Measurements from ENCODE around the gene TNFRSF19. TPM values are rescaled to one million over a fixed set of nuclear protein-coding genes. Genes with fewer than 3 reads are reported as not detected.

TNFRSF19 gene
- total and polyA plus RNA-seq, 11 donors: 9.1 to 35.7 (median 25.6) TPM

GRCh38 chr13:23684647-23685046, 114.4 kb downstream of the TNFRSF19 start:
- Histone ChIP-seq H3K27me3 (no peaks in the 10 kb centered on the region), H3K4me1 (peaks cover 0 to 3% (median 0%) of the 10 kb centered on the region in 12 donors), H3K4me3 (no peak overlapping the region), H3K9me3 (peaks cover 0 to 17% (median 6%) of the 10 kb centered on the region in 12 donors), H3K36me3 (no peaks in the 10 kb centered on the region), H3K27ac (no peak overlapping the region)
- intact Hi-C loops (cut with DNase I): no loop called here
- ATAC-seq: no peak
- 96 to 97% (median 96%) methylated on average over 2 of the region's 2 CpGs for WGBS, 4 donors
- DNase-seq: no peak
- TF ChIP-seq, protein P1, sequence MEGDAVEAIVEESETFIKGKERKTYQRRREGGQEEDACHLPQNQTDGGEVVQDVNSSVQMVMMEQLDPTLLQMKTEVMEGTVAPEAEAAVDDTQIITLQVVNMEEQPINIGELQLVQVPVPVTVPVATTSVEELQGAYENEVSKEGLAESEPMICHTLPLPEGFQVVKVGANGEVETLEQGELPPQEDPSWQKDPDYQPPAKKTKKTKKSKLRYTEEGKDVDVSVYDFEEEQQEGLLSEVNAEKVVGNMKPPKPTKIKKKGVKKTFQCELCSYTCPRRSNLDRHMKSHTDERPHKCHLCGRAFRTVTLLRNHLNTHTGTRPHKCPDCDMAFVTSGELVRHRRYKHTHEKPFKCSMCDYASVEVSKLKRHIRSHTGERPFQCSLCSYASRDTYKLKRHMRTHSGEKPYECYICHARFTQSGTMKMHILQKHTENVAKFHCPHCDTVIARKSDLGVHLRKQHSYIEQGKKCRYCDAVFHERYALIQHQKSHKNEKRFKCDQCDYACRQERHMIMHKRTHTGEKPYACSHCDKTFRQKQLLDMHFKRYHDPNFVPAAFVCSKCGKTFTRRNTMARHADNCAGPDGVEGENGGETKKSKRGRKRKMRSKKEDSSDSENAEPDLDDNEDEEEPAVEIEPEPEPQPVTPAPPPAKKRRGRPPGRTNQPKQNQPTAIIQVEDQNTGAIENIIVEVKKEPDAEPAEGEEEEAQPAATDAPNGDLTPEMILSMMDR (IDR thresholded peaks at IDR 0.05): no peak
- TF ChIP-seq POLR2A (IDR thresholded peaks at IDR 0.05): no peak

DNA sequence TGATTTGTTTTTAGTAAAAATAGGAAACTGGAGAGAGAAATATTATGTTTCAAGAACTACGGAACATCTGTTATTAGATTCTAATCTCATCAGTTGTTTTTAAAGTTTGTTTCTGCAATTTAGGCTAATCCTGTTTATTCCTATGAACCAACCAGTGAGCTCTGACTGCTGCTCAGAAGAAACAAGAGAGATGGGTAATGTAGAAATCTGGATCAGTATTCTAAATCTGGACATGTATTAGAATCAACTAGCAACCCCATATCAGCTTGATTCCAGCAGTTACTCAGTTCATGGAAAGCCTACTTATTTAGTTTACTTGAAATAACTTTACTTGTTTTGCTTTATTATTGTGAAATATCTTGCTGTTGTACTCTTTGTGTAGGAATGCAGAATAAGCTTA, 115.2 kb downstream of the TNFRSF19 start:
- 83 to 96% (median 91%) methylated on average over 1 of the region's 1 CpG for WGBS, 4 donors
- Histone ChIP-seq H3K9me3 (peaks cover 0 to 17% (median 6%) of the 10 kb centered on the region in 12 donors), H3K4me3 (no peak overlapping the region), H3K4me1 (peaks cover 0 to 3% (median 0%) of the 10 kb centered on the region in 12 donors), H3K27ac (no peak overlapping the region), H3K27me3 (no peaks in the 10 kb centered on the region), H3K36me3 (no peaks in the 10 kb centered on the region)
- no peak for DNase-seq
- TF ChIP-seq, protein P1 (IDR thresholded peaks at IDR 0.05): no peak
- TF ChIP-seq POLR2A (IDR thresholded peaks at IDR 0.05): no peak
- no peak for ATAC-seq
- intact Hi-C loops (cut with DNase I): no loop called here

DNA sequence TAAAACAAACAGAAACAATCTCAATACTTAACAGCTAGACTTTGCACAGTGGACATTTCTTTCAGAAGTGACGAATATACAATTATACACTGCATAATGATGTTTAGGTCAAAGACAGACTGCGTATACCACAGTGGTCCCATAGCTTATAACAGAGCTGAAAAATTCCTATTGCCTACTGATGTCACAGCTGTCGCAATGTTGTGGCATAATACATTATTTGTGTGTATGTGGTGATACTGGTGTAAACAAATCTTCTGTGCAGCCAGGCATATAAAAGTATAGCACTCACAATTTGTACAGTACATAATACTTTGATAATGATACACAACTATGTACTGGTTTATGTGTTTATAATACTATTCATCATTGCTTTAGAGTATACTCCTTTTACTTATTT, 116.7 kb downstream of the TNFRSF19 start:
- TF ChIP-seq, protein P1 (IDR thresholded peaks at IDR 0.05): no peak
- TF ChIP-seq POLR2A (IDR thresholded peaks at IDR 0.05): no peak
- WGBS, 4 donors: 94 to 98% (median 96%) methylated on average over 3 of the region's 3 CpGs
- ATAC-seq (no peak), DNase-seq (no peak)
- Histone ChIP-seq H3K36me3 (no peaks in the 10 kb centered on the region), H3K27me3 (no peaks in the 10 kb centered on the region), H3K27ac (no peak overlapping the region), H3K9me3 (peaks cover 0 to 17% (median 6%) of the 10 kb centered on the region in 12 donors), H3K4me1 (no peaks in the 10 kb centered on the region), H3K4me3 (no peak overlapping the region)
- intact Hi-C loops (cut with DNase I): no loop called here

GRCh38 chr13:23687614-23688013, 117.4 kb downstream of the TNFRSF19 start:
- no peaks in the 10 kb centered on the region for H3K27me3 ChIP-seq
- DNase-seq: no peak
- H3K36me3 ChIP-seq: no peaks in the 10 kb centered on the region
- TF ChIP-seq, protein P1 (IDR thresholded peaks at IDR 0.05): no peak
- no peak for TF ChIP-seq POLR2A (IDR thresholded peaks at IDR 0.05)
- H3K4me3 ChIP-seq: no peak overlapping the region
- WGBS, 4 donors: 89 to 93% (median 90%) methylated on average over 5 of the region's 5 CpGs
- intact Hi-C loops (cut with DNase I): no loop called here
- no peaks in the 10 kb centered on the region for H3K4me1 ChIP-seq
- H3K27ac ChIP-seq: no peak overlapping the region
- ATAC-seq: no peak
- H3K9me3 ChIP-seq: peaks cover 0 to 17% (median 6%) of the 10 kb centered on the region in 12 donors

Measured in heart left ventricle (tissue), 16 donors.